Mesothelial cell of epicardium (in vitro differentiated cells): Measurements from ENCODE around the gene ZNF555. TPM values are rescaled to one million over a fixed set of nuclear protein-coding genes. Genes with fewer than 3 reads are reported as not detected.

Experiments used
- DNase-seq, 2 experiments: peaks; one replicate each; pipeline ENCODE4 v3.0.0; 2021; ENCODE audit warnings: low spot score in 2 of 2; ENCODE audit not compliant: unreplicated experiment in 2 of 2
- H3K27ac Mint-ChIP-seq: 2 replicates; pipeline ENCODE4 v1.8.0; 2021; ENCODE audit warnings: mixed read lengths
- H3K27me3 Mint-ChIP-seq: 2 replicates; pipeline ENCODE4 v1.8.0; 2021; ENCODE audit warnings: low read depth, mixed read lengths
- H3K36me3 Mint-ChIP-seq: 2 replicates; pipeline ENCODE4 v1.8.0; 2021; ENCODE audit warnings: mixed read lengths
- H3K4me1 Mint-ChIP-seq: 2 replicates; pipeline ENCODE4 v1.8.0; 2021; ENCODE audit warnings: mixed read lengths
- H3K4me3 Mint-ChIP-seq: 2 replicates; pipeline ENCODE4 v1.8.0; 2021; ENCODE audit warnings: mild to moderate bottlenecking, moderate library complexity, mixed read lengths
- H3K9me3 Mint-ChIP-seq: 2 replicates; pipeline ENCODE4 v1.8.0; 2021; ENCODE audit warnings: mixed read lengths
- CTCF ChIP-seq: fragments of 200-600 bp; sonication (generic); IDR thresholded peaks from one replicate; pipeline ENCODE4 v1.5.0; 2021; ENCODE audit warnings: antibody characterized with exemption; ENCODE audit not compliant: unreplicated experiment
- total RNA-seq: library from RNA; stranded (reverse); gene quantifications from 3 replicates; pipeline ENCODE4 v1.2.1, GENCODE V29; 2021

ZNF555 gene
- total RNA-seq, 1 donor from 2014 or later: 10.6 TPM

- Mint-ChIP-seq H3K4me3 (no peak overlapping the region), H3K4me1 (no peaks in the 10 kb centered on the region), H3K27me3 (no peaks in the 10 kb centered on the region), H3K27ac (no peak overlapping the region), H3K9me3 (no peaks in the 10 kb centered on the region), H3K36me3 (peaks cover 10% of the 10 kb centered on the region)
- no peak for TF ChIP-seq CTCF
- DNase-seq: no peak
Measured at GRCh38 chr19:2809387-2810140, 31.7 kb upstream of the ZNF555 start.

- H3K27me3 Mint-ChIP-seq: no peaks in the 10 kb centered on the region
- no peak overlapping the region for H3K27ac Mint-ChIP-seq
- no peak for TF ChIP-seq CTCF
- H3K36me3 Mint-ChIP-seq: peaks cover 9% of the 10 kb centered on the region
- DNase-seq: no peak
- H3K9me3 Mint-ChIP-seq: no peaks in the 10 kb centered on the region
- no peak overlapping the region for H3K4me3 Mint-ChIP-seq
- no peaks in the 10 kb centered on the region for H3K4me1 Mint-ChIP-seq
Measured at GRCh38 chr19:2810141-2811091, 30.9 kb upstream of the ZNF555 start.

GRCh38 chr19:2811221-2811722, 30.0 kb upstream of the ZNF555 start:
- no peak for DNase-seq
- no peak for TF ChIP-seq CTCF
- H3K36me3 Mint-ChIP-seq: peaks cover 7% of the 10 kb centered on the region
- H3K4me1 Mint-ChIP-seq: no peaks in the 10 kb centered on the region
- no peaks in the 10 kb centered on the region for H3K27me3 Mint-ChIP-seq
- H3K4me3 Mint-ChIP-seq: no peak overlapping the region
- H3K9me3 Mint-ChIP-seq: no peaks in the 10 kb centered on the region
- no peak overlapping the region for H3K27ac Mint-ChIP-seq

- H3K4me1 Mint-ChIP-seq: no peaks in the 10 kb centered on the region
- no peaks in the 10 kb centered on the region for H3K27me3 Mint-ChIP-seq
- no peaks in the 10 kb centered on the region for H3K9me3 Mint-ChIP-seq
- TF ChIP-seq CTCF: no peak
- peaks cover 7% of the 10 kb centered on the region for H3K36me3 Mint-ChIP-seq
- no peak for DNase-seq
- no peak overlapping the region for H3K27ac Mint-ChIP-seq
- no peak overlapping the region for H3K4me3 Mint-ChIP-seq
Measured at GRCh38 chr19:2811735-2812413, 29.4 kb upstream of the ZNF555 start.

GRCh38 chr19:2812414-2813234, 28.7 kb upstream of the ZNF555 start:
- H3K4me3 Mint-ChIP-seq: no peak overlapping the region
- H3K9me3 Mint-ChIP-seq: no peaks in the 10 kb centered on the region
- no peak for TF ChIP-seq CTCF
- H3K4me1 Mint-ChIP-seq: no peaks in the 10 kb centered on the region
- DNase-seq: no peak
- no peak overlapping the region for H3K27ac Mint-ChIP-seq
- H3K27me3 Mint-ChIP-seq: no peaks in the 10 kb centered on the region
- H3K36me3 Mint-ChIP-seq: peaks cover 7% of the 10 kb centered on the region
